HG03521 (cell line): Measurements from ENCODE around the gene SNRNP70.
A peak's percentile ranks its signal among the peaks of the same experiment; 100 is the strongest.
"Not testable (repeated sequence)": the region's sequence is repeated elsewhere in the genome, so short reads cannot be mapped to it uniquely, and the experiment has no call there.

Experiments
- ATAC-seq: cut with Tn5 transposase; IDR thresholded peaks from one replicate; pipeline ENCODE4 v1.9.1; 2021; ENCODE audit warnings: mild to moderate bottlenecking, moderate library complexity; ENCODE audit not compliant: unreplicated experiment

Gene SNRNP70

GRCh38 chr19:49085020-49085867 lies at the start of gene SNRNP70:
Gene SNRNP70 (plus strand): TSS chr19:49085451. CDS start chr19:49086415, 964 bp downstream.
- peak; percentile 92 for ATAC-seq

GRCh38 chr19:49036815-49037214 lies 48.4 kb upstream of the SNRNP70 start, which contains the start of gene CGB1:
Gene CGB1 (minus strand): TSS chr19:49036895. CDS start chr19:49036711, 184 bp downstream.
- not testable (repeated sequence) for ATAC-seq

- not testable (repeated sequence) for ATAC-seq
These were observed 47.1 kb upstream of the SNRNP70 start for GRCh38 chr19:49038111-49038510.

- ATAC-seq, result not testable (repeated sequence)
These were observed 46.5 kb upstream of the SNRNP70 start for GRCh38 chr19:49038557-49039276.

GRCh38 chr19:49039736-49040135 lies 45.5 kb upstream of the SNRNP70 start:
- ATAC-seq, result not testable (repeated sequence)

GRCh38 chr19:49042177-49042576 lies 43.1 kb upstream of the SNRNP70 start:
- ATAC-seq, result no peak

GRCh38 chr19:49042666-49043065 lies 42.6 kb upstream of the SNRNP70 start:
- ATAC-seq, result not testable (repeated sequence)

GRCh38 chr19:49043548-49043947 lies 41.7 kb upstream of the SNRNP70 start, which contains the start of gene CGB5:
Gene CGB5 (plus strand): TSS chr19:49043848. CDS start chr19:49044210, 362 bp downstream.
- ATAC-seq, result not testable (repeated sequence)

GRCh38 chr19:49049011-49049410 lies 36.2 kb upstream of the SNRNP70 start, which contains the start of gene CGB8:
Gene CGB8 (minus strand): TSS chr19:49049111. CDS start chr19:49048739, 372 bp downstream.
- not testable (repeated sequence) for ATAC-seq

- ATAC-seq, result not testable (repeated sequence)
These were observed 35.4 kb upstream of the SNRNP70 start for GRCh38 chr19:49049834-49050233.

GRCh38 chr19:49050376-49051033 lies 34.7 kb upstream of the SNRNP70 start:
- not testable (repeated sequence) for ATAC-seq

GRCh38 chr19:49056101-49056901 lies 28.9 kb upstream of the SNRNP70 start:
- ATAC-seq, result no peak

- not testable (repeated sequence) for ATAC-seq
These were observed 28.2 kb upstream of the SNRNP70 start for GRCh38 chr19:49056902-49057596.

- ATAC-seq, result no peak
These were observed 27.5 kb upstream of the SNRNP70 start, which contains the start of gene CGB7 for GRCh38 chr19:49057636-49058234. Gene CGB7 (minus strand): TSS chr19:49057749. CDS start chr19:49055375, 2,374 bp downstream.

GRCh38 chr19:49058562-49058961 lies 26.7 kb upstream of the SNRNP70 start:
- no peak for ATAC-seq

- ATAC-seq, result no peak
These were observed 26.2 kb upstream of the SNRNP70 start for GRCh38 chr19:49059053-49059452.

GRCh38 chr19:49061000-49061399 lies 24.3 kb upstream of the SNRNP70 start:
- no peak for ATAC-seq

GRCh38 chr19:49061445-49061844 lies 23.8 kb upstream of the SNRNP70 start:
- no peak for ATAC-seq

GRCh38 chr19:49064029-49064629 lies 21.1 kb upstream of the SNRNP70 start:
- ATAC-seq, result no peak
